ENCODE measurements around the gene DMBT1.

DNA sequence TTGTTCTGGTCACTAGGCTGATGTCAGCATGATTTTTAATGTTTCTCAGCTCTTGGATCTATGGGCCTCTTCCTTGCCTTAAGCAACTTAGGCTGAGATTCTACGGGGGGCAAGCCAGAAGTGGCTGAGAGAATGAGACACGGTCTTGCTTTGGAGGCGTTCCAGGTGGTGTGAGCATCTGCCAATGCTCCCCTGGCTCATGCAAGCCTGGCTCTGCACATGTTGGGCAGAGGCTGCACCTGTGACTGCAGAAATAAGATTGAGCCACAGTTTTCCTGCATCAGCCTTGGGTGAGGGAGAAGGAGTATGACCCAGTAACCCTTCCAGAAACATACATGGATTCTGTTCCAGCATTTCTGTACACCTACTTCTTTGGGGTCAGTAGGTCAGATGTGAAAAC is 97.2 kb downstream of the DMBT1 start:
- TF ChIP-seq, protein P1, sequence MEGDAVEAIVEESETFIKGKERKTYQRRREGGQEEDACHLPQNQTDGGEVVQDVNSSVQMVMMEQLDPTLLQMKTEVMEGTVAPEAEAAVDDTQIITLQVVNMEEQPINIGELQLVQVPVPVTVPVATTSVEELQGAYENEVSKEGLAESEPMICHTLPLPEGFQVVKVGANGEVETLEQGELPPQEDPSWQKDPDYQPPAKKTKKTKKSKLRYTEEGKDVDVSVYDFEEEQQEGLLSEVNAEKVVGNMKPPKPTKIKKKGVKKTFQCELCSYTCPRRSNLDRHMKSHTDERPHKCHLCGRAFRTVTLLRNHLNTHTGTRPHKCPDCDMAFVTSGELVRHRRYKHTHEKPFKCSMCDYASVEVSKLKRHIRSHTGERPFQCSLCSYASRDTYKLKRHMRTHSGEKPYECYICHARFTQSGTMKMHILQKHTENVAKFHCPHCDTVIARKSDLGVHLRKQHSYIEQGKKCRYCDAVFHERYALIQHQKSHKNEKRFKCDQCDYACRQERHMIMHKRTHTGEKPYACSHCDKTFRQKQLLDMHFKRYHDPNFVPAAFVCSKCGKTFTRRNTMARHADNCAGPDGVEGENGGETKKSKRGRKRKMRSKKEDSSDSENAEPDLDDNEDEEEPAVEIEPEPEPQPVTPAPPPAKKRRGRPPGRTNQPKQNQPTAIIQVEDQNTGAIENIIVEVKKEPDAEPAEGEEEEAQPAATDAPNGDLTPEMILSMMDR (IDR thresholded peaks at IDR 0.05): no peak
- TF ChIP-seq EZH2 (IDR thresholded peaks at IDR 0.05; ENCODE audit: borderline replicate concordance, insufficient read depth, low read depth, low read length, poor library complexity, severe bottlenecking): no peak

All from B cell (primary cell).